Measurements from ENCODE around the gene CBX4. TPM values are rescaled to one million over a fixed set of nuclear protein-coding genes. Genes with fewer than 3 reads are reported as not detected.

Gene CBX4
- total and polyA plus RNA-seq, 2 of the 13 experiments (the other 11 are each of a cell fraction or from before 2014, with no cell fraction given): 25.8 to 50.8 TPM

DNA sequence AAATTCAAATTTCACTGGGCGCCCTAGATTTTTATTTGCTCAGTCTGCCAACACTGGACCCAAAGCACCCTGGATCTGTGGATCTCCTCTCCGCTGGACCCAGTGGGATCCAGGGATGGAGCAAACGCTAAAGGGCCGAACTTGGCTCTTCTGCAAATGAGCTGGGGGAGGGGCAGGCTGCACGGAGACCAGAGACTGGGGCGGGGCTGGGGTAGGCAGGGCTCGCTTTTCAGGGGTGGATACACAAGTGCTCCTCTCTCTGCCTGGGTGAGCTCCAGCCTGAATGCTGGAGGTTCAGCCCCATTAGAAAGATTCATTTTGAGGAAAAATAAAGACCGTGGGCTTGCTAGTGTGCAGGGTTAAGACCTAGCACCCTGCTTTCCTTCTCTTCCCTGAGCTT, 8.9 kb downstream of the CBX4 start (continued):
- TF ChIP-seq HDAC6 (IDR thresholded peaks at IDR 0.05; ENCODE audit: low read depth, low read length): no peak
- 0 out of 2 replicates have a peak, but pooled peaks have one; percentile 11 for TF ChIP-seq SP4 (CRISPR knock-in tag; IDR thresholded peaks at IDR 0.05)
- no peak for TF ChIP-seq ZNF646 (CRISPR knock-in tag; IDR thresholded peaks at IDR 0.05)
- 0 out of 2 replicates have a peak, but pooled peaks have one; percentile 7 for TF ChIP-seq ZNF549 (CRISPR knock-in tag; IDR thresholded peaks at IDR 0.05)
- peak; percentile 38 for TF ChIP-seq PATZ1 (CRISPR knock-in tag; IDR thresholded peaks at IDR 0.05)
- no peak for TF ChIP-seq ZNF3 (CRISPR knock-in tag; IDR thresholded peaks at IDR 0.05)
- TF ChIP-seq ZBTB42 (CRISPR knock-in tag; IDR thresholded peaks at IDR 0.05): no peak
- TF ChIP-seq ZNF598 (CRISPR knock-in tag; IDR thresholded peaks at IDR 0.05; ENCODE audit: borderline replicate concordance): 0 out of 2 replicates have a peak, but pooled peaks have one; percentile 11
- TF ChIP-seq KLF13 (CRISPR knock-in tag; IDR thresholded peaks at IDR 0.05): no peak
- TF ChIP-seq ZNF451 (CRISPR knock-in tag; IDR thresholded peaks at IDR 0.05): no peak
- no peak for TF ChIP-seq SYNCRIP (IDR thresholded peaks at IDR 0.05; ENCODE audit: insufficient read depth, low read depth, low read length)
- peak; percentile 21; the same call in 1 of the 2 replicates for TF ChIP-seq RCOR2 (CRISPR knock-in tag; IDR thresholded peaks at IDR 0.05)
- TF ChIP-seq EZH2 (conservative IDR thresholded peaks at IDR 0.05; ENCODE audit: low read depth, low read length): no peak
- 0 out of 2 replicates have a peak, but pooled peaks have one; percentile 5 for TF ChIP-seq SAP130 (CRISPR knock-in tag; IDR thresholded peaks at IDR 0.05; ENCODE audit: low read depth)
- TF ChIP-seq, protein P1, sequence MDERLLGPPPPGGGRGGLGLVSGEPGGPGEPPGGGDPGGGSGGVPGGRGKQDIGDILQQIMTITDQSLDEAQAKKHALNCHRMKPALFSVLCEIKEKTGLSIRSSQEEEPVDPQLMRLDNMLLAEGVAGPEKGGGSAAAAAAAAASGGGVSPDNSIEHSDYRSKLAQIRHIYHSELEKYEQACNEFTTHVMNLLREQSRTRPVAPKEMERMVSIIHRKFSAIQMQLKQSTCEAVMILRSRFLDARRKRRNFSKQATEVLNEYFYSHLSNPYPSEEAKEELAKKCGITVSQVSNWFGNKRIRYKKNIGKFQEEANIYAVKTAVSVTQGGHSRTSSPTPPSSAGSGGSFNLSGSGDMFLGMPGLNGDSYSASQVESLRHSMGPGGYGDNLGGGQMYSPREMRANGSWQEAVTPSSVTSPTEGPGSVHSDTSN (CRISPR knock-in tag; IDR thresholded peaks at IDR 0.05): no peak
- no peak for TF ChIP-seq HNF1B (CRISPR knock-in tag; IDR thresholded peaks at IDR 0.05)
- TF ChIP-seq ZNF652 (CRISPR knock-in tag; IDR thresholded peaks at IDR 0.05; ENCODE audit: borderline replicate concordance, low read depth): no peak
- TF ChIP-seq POLR2AphosphoS5 (IDR thresholded peaks at IDR 0.05; ENCODE audit: low read depth, low read length): 0 out of 2 replicates have a peak, but pooled peaks have one; percentile 14
- no peak for TF ChIP-seq ZNF839 (CRISPR knock-in tag; IDR thresholded peaks at IDR 0.05; ENCODE audit: borderline replicate concordance)
- TF ChIP-seq TBX2 (CRISPR knock-in tag; IDR thresholded peaks at IDR 0.05; ENCODE audit: borderline replicate concordance): 0 out of 2 replicates have a peak, but pooled peaks have one; percentile 10
